Transverse colon (tissue), 4 donors: ENCODE data around the gene BTN3A1. TPM values are rescaled to one million over a fixed set of nuclear protein-coding genes. Genes with fewer than 3 reads are reported as not detected.

ENCODE experiments used
- DNase-seq: peaks from one replicate; pipeline ENCODE4 v3.0.0-alpha.2; 2019
- H3K27ac ChIP-seq, 4 donors: fragments of 200-600 bp; sonication (generic); 2 replicates each; pipeline ENCODE4 v1.5.1; 2016 to 2018; ENCODE audit warnings: inconsistent platforms in 4 of 4
- H3K27me3 ChIP-seq: fragments of 200-600 bp; sonication (generic); 2 replicates; pipeline ENCODE4 v1.5.1; 2017; ENCODE audit warnings: inconsistent platforms
- H3K36me3 ChIP-seq, 4 donors: fragments of 200-600 bp; sonication (generic); 2 replicates each; pipeline ENCODE4 v1.5.1; 2017 to 2019; ENCODE audit warnings: inconsistent platforms in 4 of 4
- H3K4me1 ChIP-seq, 4 donors: fragments of 200-600 bp; sonication (generic); 2 replicates each; pipeline ENCODE4 v1.5.1; 2017 to 2020; ENCODE audit warnings: inconsistent platforms in 4 of 4
- H3K4me3 ChIP-seq, 4 donors: fragments of 200-600 bp; sonication (generic); 1 replicate in 1 of 4; 2 replicates in 3 of 4; pipeline versions ENCODE4 v1.5.1 to v1.6.1; 2017 to 2019; ENCODE audit warnings: inconsistent platforms in 4 of 4
- H3K9me3 ChIP-seq, 2 donors: fragments of 200-600 bp; sonication (generic); 2 replicates each; pipeline ENCODE4 v1.5.1; 2017 to 2019; ENCODE audit warnings: inconsistent platforms in 2 of 2
- CTCF ChIP-seq, 5 experiments: fragments of 200-600 bp in 3 of 5; fragments of 450-650 bp in 2 of 5; sonication (generic) in 3 of 5; IDR thresholded peaks; 1 replicate in 2 of 5; 2 replicates in 3 of 5; pipeline ENCODE4 v1.5.1; 2016 to 2017; ENCODE audit warnings: antibody characterized with exemption in 5 of 5, inconsistent platforms in 3 of 5, mild to moderate bottlenecking in 2 of 5, moderate library complexity in 1 of 5
- EP300 ChIP-seq: sonication (generic); formaldehyde crosslinking; IDR thresholded peaks from one replicate; pipeline ENCODE4 v1.6.1; 2017; ENCODE audit warnings: antibody characterized with exemption, low read depth
- POLR2A ChIP-seq: fragments of 450-650 bp; IDR thresholded peaks from one replicate; pipeline ENCODE4 v1.6.1; 2016; ENCODE audit warnings: antibody characterized with exemption, mild to moderate bottlenecking, moderate library complexity
- POLR2AphosphoS5 ChIP-seq, 3 donors: sonication (generic); formaldehyde crosslinking; IDR thresholded peaks; one replicate each; pipeline ENCODE4 v1.6.1; 2016; ENCODE audit warnings: antibody characterized with exemption in 3 of 3
- WGBS, 2 donors: methylation state at CpG; one replicate each; pipeline ENCODE4 v1.1.5; 2018; ENCODE audit warnings: low coverage in 1 of 2; 5-methylcytosine and 5-hydroxymethylcytosine counted together
- in situ Hi-C, 4 donors: fragments of 200-750 bp; cut with MboI; loops; one replicate each; pipeline versions ENCODE4 v1.15.0 to v1.15.1; 2017; ENCODE audit warnings: low sequenced_read_pairs in 3 of 4, low pct_ligation_motif_present in 1 of 4, low pct_unique_long_range_greater_than_20kb in 1 of 4
- intact Hi-C: fragments of 100-400 bp; cut with DNase I; formaldehyde crosslinking; loops from one replicate; pipeline ENCODE4 v1.15.1; 2023; ENCODE audit warnings: low total_unique reads
- total RNA-seq, 4 donors: library from RNA; depleted of rRNA; stranded (reverse); fragments of >200 nt; gene quantifications; one replicate each; pipeline ENCODE4 v1.1.0, GENCODE V29; 2016

BTN3A1 gene
- total RNA-seq, 4 donors from 2014 or later, result 15.7 to 43.2 (median 20.4) TPM

- intact Hi-C loops, result no loop called here
- in situ Hi-C loops, result no loop called here
- DNase-seq, result no peak
- H3K4me3 ChIP-seq, result no peak overlapping the region
- H3K27me3 ChIP-seq, result no peaks in the 10 kb centered on the region
- H3K9me3 ChIP-seq, result no peaks in the 10 kb centered on the region
- H3K36me3 ChIP-seq, result peaks cover 0 to 34% (median 10%) of the 10 kb centered on the region in 4 donors
- no peak overlapping the region for H3K27ac ChIP-seq
- no peak for TF ChIP-seq POLR2A
- no peak for TF ChIP-seq POLR2AphosphoS5 (IDR thresholded peaks at IDR 0.05)
- TF ChIP-seq EP300, result no peak
- TF ChIP-seq CTCF (IDR thresholded peaks at IDR 0.05), result no peak
- 70 to 100% methylated on average over 1 to 3 of the region's 3 CpGs for WGBS, 2 donors
- H3K4me1 ChIP-seq, result peaks cover 0 to 3% (median 0%) of the 10 kb centered on the region in 4 donors
Measured at GRCh38 chr6:26412228-26412627, 10.2 kb downstream of the BTN3A1 start.

DNA sequence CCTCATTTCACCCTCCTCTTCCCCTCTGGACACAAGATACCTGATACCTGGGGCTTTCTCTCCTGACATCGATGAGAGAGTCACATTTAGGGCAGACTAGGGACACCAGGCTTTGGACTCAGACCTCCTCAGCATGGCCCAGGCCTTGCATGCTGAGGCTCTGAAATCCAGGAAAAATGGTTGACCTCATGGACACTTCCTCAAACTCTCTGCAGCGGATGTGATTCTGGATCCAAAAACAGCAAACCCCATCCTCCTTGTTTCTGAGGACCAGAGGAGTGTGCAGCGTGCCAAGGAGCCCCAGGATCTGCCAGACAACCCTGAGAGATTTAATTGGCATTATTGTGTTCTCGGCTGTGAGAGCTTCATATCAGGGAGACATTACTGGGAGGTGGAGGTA lies 10.9 kb downstream of the BTN3A1 start:
- intact Hi-C loops (no loop called here), in situ Hi-C loops (no loop called here)
- no peak for TF ChIP-seq EP300
- TF ChIP-seq CTCF (IDR thresholded peaks at IDR 0.05), result no peak
- no peak for DNase-seq
- Histone ChIP-seq H3K9me3 (no peaks in the 10 kb centered on the region), H3K27ac (no peak overlapping the region), H3K36me3 (peaks cover 0 to 30% (median 8%) of the 10 kb centered on the region in 4 donors), H3K27me3 (no peaks in the 10 kb centered on the region), H3K4me1 (no peaks in the 10 kb centered on the region), H3K4me3 (no peak overlapping the region)
- 93% methylated on average over 4 of the region's 4 CpGs; no CpG with 5 or more reads in 1 of the 2 donors for WGBS, 2 donors

- no peak for DNase-seq
- no peak for TF ChIP-seq CTCF (IDR thresholded peaks at IDR 0.05)
- no peak for TF ChIP-seq POLR2AphosphoS5 (IDR thresholded peaks at IDR 0.05)
- TF ChIP-seq POLR2A, result no peak
- TF ChIP-seq EP300, result no peak
- Histone ChIP-seq H3K9me3 (no peaks in the 10 kb centered on the region), H3K4me3 (no peak overlapping the region), H3K27ac (no peak overlapping the region), H3K27me3 (no peaks in the 10 kb centered on the region), H3K36me3 (peaks cover 0 to 19% (median 6%) of the 10 kb centered on the region in 4 donors), H3K4me1 (no peaks in the 10 kb centered on the region)
- 79% methylated on average over 3 of the region's 3 CpGs; no CpG with 5 or more reads in 1 of the 2 donors for WGBS, 2 donors
- intact Hi-C loops, result no loop called here
- in situ Hi-C loops, result no loop called here
Measured at GRCh38 chr6:26414281-26414680, 12.2 kb downstream of the BTN3A1 start.

- intact Hi-C loops, result no loop called here
Measured at GRCh38 chr6:26415036-26415614, 13.1 kb downstream of the BTN3A1 start.

More at GRCh38 chr6:26415036-26415614, 13.1 kb downstream of the BTN3A1 start:
- Histone ChIP-seq H3K27me3 (no peaks in the 10 kb centered on the region), H3K4me3 (no peak overlapping the region), H3K27ac (no peak overlapping the region), H3K36me3 (peaks cover 0 to 13% (median 2%) of the 10 kb centered on the region in 4 donors), H3K9me3 (no peaks in the 10 kb centered on the region), H3K4me1 (no peaks in the 10 kb centered on the region)
- WGBS, 2 donors, result 70 to 100% methylated on average over 1 of the region's 1 CpG
- TF ChIP-seq CTCF (IDR thresholded peaks at IDR 0.05), result no peak
- TF ChIP-seq POLR2AphosphoS5 (IDR thresholded peaks at IDR 0.05), result no peak
- TF ChIP-seq POLR2A, result no peak
- no peak for TF ChIP-seq EP300
- in situ Hi-C loops, result no loop called here
- DNase-seq, result no peak
